ENCODE data around the gene CNMD.
"Not testable (repeated sequence)": the region's sequence is repeated elsewhere in the genome, so short reads cannot be mapped to it uniquely, and the experiment has no call there.

CNMD gene

DNA sequence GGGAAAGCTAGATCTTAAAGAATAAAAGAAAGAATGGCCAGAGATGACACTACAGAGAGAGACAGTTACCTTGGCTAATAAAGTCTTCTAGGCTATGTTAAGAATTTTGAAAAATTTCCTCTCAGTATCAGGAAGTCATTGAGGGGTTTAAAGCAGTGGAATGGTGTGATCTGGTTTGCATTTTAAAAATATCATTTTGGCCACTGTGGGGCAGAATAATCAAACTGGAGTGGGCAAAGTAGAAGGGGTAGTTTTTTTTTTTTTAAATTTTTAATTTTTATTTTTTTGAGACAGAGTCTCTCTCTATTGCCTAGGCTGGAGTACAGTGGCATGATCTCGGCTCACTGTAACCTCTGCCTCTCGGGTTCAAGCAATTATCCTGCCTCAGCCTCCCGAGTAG is 4.4 kb upstream of the CNMD start:
- no peak for DNase-seq (ENCODE audit: low read depth)

DNA sequence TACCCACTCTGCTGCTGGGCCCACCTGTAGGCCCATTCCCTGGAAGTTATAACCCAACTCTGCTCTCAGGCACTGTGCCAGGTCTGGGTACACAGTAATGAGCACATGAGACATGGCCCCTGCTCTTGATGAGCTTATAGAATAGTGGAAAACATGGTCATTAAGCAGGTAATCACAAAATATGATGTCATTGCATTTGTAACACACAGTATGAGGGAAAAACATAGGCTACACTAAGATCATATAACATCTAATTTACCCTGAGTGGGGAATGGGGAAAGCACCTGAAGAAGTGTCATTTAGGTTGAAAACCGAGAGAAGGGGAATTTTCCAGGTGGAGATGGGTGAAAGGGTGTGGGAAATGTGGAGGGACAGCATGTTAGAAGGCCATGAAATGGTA is 3.9 kb upstream of the CNMD start:
- DNase-seq (ENCODE audit: low read depth) = no peak

DNA sequence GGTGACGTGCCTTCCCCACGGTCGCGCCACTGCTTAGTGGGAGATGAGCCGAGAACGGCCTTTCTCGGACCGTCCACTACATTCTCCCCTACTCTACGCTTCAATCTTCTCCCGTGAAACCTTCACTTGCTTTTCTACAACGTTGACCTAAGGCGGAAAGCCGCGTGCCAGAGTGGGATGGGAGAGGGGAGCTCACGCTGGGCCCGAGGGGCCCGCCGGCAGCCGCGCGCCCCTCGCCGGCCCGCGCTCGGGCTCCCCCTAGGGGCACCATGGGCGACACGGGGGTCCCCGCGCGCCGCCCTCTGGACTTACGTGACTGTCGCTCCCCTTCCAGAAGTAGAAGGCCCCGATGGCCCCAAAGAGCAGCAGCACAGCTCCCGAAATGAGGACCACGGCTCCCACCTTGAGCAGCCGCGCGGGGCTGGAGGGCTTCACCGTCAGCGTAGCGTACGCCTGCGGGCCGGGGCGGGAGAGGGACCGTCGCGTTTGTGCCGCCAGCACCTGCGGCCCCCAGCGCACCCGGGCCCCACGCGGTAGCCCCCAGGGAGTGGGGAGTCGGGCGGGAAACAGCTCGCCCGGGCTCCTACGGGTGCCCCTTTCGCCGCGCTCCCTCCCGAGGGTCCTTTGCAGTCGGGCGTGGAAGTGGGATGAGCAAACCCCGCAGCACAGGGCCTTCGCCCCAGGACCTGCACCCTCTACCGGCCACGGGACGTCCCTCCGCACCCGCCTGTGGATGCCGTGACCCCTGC is 727 bp downstream of the CNMD start:
- no peak for DNase-seq (ENCODE audit: low read depth)

- DNase-seq (ENCODE audit: low read depth) = no peak
These were observed 1.7 kb downstream of the CNMD start for GRCh38 chr13:52737965-52738364.

DNA sequence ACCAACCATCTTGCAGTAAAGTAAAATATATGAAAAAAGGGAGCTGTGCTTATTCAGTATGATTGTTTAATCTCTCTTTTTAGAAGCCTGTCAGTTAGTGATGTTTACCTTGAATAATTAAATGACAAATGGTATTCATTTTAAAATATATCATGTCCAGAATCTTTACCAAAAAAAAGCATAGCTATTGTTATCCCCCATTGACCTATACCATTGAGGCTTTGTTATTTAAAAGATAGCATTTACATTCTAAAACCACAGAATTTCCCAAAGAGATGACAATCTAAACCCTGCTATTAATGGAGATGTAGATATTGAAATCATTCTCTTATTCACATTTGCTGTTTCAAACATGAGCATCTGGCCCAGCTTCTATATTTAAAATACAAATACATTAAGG is 2.2 kb downstream of the CNMD start:
- DNase-seq (ENCODE audit: low read depth) = no peak

GRCh38 chr13:52736891-52737290 is 2.7 kb downstream of the CNMD start:
- DNase-seq (ENCODE audit: low read depth) = no peak

DNA sequence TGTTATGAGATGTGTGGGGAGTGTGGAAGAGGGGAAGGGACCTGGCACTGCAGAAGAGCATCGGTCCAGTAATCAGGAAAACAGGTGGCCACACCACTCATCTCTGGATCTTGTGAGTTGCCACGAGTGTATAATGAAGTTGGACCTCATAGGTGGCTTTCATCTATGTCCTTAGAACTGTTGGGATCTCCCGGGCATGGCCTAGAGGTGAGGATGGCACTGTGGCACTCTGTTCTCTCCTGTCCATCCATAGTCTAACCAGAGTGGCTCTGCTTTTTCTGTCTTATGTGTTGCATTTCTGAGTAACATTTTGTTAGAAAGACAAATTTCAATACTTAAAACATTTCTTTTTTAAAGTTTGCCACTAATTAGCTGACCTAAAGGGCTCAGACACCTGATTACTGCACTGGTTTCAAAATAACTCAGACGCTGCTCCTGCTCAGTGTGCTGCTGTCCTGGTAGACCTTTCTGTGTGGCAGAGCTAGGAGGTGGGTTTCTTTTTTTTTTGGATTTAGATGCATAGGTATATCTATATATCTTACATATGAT is 5.5 kb downstream of the CNMD start:
- DNase-seq (ENCODE audit: low read depth) = no peak

DNA sequence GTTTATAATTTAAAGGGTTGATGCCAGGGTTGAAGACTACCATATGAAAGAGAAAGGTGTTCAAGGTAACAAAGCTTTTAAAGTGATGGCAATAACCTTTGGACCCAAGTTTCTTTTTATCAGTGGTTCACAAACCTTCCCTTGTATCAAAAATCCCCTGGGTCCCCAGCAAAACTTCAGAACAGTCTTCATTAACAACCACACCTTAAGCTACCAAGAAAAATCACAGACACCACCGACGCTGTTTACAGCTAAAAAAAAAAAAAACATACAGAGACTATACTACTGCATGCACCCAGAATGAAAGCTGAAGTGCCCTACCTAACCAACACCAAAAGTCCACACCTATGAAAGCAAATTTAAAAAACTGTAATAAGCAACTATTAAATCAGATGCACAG is 13.4 kb downstream of the CNMD start:
- DNase-seq (ENCODE audit: low read depth) = no peak

GRCh38 chr13:52725302-52725701 is 14.3 kb downstream of the CNMD start:
- DNase-seq (ENCODE audit: low read depth) = no peak

GRCh38 chr13:52723181-52723580 is 16.4 kb downstream of the CNMD start:
- no peak for DNase-seq (ENCODE audit: low read depth)

GRCh38 chr13:52721356-52721755 is 18.3 kb downstream of the CNMD start:
- not testable (repeated sequence) for DNase-seq (ENCODE audit: low read depth)

- DNase-seq (ENCODE audit: low read depth) = not testable (repeated sequence)
These were observed 18.7 kb downstream of the CNMD start for GRCh38 chr13:52720904-52721303.

GRCh38 chr13:52713894-52714293 is 25.7 kb downstream of the CNMD start:
- no peak for DNase-seq (ENCODE audit: low read depth)

DNA sequence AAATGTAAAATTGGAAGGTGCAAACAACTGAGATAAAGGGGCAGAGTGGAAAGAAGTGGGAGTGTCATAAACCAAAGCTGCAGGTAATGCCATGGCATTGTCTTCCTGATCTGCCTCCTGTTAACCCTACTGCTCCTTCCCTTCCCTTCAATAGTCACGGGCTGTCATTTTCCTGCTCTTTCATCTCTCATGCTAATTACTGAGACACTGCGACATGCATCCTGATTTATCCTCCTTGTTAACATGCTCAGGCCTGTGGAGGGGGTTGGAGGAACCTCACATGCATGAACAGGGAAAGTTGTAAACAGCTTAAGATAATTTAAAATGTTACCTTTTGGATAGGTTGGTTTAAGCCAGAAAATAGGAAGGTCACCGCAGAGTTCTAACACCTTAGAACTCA is 27.2 kb downstream of the CNMD start:
- no peak for DNase-seq (ENCODE audit: low read depth)

DNA sequence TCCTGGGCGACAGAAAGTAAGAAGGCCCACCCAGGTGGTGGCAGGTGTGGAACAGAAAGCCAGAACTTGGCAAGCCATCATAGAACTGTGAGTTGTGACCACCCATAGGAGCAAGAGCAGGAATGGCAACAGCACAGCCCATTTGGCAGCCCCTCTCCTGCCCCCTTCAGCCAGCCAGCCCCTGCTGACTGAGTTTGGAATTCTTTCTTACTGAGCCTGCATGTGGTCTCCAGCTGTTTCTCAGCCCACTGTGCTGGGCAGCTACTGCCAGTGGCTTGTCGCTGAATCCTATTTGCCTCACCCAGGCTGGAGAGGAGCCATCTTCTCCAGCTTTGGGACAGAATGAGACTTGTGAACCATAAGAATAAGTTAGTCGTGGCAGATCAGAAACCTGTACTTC is 28.3 kb downstream of the CNMD start:
- no peak for DNase-seq (ENCODE audit: low read depth)

DNA sequence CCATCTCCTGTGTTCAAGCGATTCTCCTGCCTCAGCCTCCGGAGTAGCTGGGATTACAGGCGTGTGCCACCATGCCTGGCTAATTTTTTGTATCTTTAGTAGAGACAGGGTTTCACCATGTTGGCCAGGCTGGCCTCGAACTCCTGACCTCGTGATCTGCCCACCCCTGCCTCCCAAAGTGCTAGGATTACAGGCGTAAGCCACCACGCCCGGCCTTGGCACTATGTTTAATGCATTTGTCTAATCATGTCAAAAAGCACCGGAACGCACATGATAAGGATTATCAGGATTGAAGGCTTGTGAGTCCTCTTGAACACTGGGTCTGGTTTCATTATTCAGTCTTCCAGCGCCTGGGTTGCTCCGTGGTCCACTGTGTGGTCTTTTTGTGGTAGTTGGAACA is 31.4 kb downstream of the CNMD start:
- DNase-seq (ENCODE audit: low read depth) = not testable (repeated sequence)

- DNase-seq (ENCODE audit: low read depth) = no peak
These were observed 32.2 kb downstream of the CNMD start for GRCh38 chr13:52707375-52707774.

- DNase-seq (ENCODE audit: low read depth) = peak; percentile 13
These were observed 33.5 kb downstream of the CNMD start for GRCh38 chr13:52706081-52706480.

- DNase-seq (ENCODE audit: low read depth) = no peak
These were observed 36.1 kb downstream of the CNMD start for GRCh38 chr13:52703482-52703881.

DNA sequence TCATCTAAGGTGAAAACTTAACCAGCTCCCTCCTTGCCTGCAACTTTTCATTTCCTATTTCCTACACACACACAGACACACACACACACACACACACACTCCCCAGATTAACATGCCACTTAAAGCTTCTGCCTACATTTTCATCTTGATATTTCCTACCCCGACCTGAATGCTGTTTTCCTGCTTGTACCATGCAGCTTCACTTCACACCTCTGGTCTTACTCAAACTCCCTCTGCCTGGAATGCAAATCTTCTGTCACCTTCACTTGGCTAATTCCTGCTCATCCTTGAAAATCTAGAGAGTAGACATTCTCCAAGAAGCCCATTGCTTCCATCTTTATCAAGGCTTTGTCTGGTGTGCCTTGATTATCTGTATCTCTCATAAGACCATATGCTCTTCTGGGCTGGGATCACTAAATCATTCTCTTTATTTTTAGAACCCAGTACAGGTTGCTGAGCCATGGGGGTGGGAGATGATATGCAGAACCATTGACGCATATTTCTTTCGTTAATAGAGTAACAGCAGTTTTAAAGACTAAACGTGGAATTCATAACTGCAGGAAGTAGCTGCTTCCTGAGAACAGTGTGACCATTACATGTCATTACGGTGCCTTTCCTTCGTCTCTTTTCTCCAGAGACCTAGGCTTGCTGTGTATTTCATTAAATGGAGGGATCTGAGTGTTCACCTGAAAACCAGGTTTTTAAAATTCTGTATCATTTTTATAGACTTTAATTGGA is 37.7 kb downstream of the CNMD start:
- no peak for DNase-seq (ENCODE audit: low read depth)

DNA sequence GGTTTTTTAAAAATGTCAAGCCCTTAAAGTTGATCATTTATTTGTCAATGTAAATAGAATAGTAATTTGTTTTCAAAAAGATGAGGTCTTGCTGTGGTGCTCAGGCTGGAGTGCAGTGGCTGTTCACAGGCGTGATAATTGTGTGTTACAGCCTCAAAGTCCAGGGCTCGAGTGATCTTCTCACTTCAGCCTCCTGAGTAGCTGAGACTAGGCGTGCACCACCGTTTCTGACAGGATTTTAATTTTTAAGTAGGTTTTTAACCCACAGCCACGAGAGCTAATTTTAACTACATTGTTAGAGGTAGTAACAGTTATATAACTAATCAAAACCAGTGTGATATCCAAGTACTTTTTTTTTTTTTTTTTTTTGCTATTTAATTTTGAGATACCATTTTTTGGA is 43.1 kb downstream of the CNMD start:
- no peak for DNase-seq (ENCODE audit: low read depth)

- DNase-seq (ENCODE audit: low read depth) = no peak
These were observed 43.8 kb downstream of the CNMD start for GRCh38 chr13:52695856-52696255.

- no peak for DNase-seq (ENCODE audit: low read depth)
These were observed 53.2 kb downstream of the CNMD start for GRCh38 chr13:52686376-52686775.
